IPS DF 19.7 (cell line): ENCODE data around the gene ANXA9.

ENCODE experiments used
- DNase-seq: peaks from one replicate; pipeline ENCODE4 v3.0.0-alpha.2; 2013; ENCODE audit warnings: low read depth, low spot score

Gene ANXA9

DNA sequence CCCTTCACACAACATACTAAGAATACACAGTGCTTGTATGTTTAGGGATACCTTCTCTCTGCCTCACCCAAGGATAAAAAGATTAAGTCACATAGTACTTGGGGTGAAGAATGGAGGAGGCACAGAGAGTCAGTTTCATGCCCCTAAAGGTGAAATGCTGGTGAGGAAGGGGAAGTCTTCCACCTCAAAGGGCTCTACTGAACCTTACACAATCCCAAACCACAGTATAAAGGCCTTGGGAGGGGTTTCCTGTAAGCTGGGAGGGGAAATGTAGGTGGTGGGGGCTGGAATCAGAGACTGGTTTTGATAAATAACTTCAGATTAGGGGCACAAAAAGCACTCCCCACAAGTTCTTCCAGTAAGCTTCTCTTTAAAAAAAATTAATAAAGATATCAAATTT is 21.1 kb downstream of the ANXA9 start:
- no peak for DNase-seq

DNA sequence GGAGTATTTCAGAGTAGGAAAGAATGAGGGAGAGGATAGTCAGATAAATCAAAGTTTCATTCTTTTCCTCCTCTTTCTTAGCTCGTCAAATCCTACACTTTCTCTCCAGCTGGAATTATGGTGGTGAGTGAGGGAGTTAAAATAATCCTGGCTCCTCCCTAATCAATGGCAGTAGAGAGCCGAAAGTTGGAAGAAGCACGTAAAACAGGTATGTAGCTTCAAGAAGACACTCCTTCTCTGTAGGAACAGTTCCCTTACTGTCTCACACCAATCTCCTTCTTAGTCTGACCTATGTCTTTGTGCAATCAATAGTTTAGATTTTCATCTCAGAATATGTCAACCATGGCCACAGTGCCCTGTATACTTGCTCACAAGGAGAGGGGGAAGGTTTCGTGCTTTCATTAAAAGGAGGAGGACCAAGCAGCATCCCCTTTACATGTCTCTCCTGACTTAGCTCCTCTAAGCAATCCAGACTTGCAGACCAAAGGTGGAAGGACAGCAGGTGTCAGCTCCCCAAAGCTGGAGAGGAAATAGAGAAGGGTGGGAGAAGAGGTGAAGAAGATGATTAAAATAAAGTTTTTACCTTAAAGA is 23.7 kb downstream of the ANXA9 start:
- no peak for DNase-seq

DNA sequence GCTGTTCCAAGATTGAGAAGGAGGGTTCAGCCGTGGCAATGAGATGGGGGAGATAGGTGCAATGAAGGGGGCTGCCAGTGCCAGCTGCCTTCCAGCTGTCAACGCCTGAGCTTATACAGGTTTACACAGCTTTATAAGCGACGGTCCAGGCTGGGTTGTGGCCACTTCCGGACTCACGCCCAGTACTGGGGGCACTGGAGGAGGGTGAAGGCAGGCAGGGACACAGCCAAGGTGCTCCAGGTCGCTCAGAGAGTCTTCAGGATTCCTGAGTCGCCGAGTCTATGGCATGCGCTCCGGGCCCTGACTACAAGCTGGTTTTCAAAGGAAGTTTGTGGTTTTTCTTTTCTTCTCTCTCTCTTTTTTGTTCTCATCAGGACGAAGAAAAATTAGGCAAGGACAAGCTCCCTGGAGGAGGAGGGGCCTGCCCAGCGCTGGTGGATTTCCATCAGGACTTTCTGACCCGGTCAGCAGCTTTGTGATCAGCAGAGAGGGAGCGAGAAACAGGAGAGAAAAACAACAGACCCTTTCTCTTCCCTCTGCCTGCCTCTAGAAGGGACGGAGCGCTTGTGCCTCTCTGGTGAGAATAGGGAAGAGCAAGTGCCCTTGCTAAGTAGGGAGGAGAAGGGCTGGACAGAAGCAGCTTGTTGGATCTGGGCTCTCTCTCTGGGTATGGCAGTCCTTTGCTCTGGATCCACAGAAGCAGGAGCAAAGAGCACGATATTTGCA is 24.4 kb downstream of the ANXA9 start, which contains the start of gene MINDY1:
Gene MINDY1, minus strand, starts transcription at position 576 of the 726 bp plus-strand sequence. CDS start 4,285 bp downstream, outside the sequence.
- peak; percentile 68 for DNase-seq

DNA sequence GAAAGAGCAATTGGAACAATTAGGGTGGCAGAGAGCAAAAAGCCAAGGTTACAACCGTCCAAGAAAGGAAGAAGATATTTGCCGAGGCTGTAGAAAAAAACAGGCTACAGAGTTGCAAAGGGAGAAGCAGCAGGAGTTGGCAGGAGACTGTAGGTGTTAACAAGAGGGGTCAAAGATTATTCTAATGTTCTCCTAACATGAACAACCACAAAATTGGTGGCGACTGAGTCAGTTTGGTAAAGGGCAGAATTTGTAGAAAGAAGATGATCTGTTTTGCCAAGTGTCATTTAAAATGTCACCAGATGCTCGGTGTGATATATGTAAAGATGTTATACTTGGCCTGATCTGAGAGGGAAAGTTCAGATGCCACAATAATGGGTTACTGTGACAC is 25.8 kb downstream of the ANXA9 start:
- no peak for DNase-seq

DNA sequence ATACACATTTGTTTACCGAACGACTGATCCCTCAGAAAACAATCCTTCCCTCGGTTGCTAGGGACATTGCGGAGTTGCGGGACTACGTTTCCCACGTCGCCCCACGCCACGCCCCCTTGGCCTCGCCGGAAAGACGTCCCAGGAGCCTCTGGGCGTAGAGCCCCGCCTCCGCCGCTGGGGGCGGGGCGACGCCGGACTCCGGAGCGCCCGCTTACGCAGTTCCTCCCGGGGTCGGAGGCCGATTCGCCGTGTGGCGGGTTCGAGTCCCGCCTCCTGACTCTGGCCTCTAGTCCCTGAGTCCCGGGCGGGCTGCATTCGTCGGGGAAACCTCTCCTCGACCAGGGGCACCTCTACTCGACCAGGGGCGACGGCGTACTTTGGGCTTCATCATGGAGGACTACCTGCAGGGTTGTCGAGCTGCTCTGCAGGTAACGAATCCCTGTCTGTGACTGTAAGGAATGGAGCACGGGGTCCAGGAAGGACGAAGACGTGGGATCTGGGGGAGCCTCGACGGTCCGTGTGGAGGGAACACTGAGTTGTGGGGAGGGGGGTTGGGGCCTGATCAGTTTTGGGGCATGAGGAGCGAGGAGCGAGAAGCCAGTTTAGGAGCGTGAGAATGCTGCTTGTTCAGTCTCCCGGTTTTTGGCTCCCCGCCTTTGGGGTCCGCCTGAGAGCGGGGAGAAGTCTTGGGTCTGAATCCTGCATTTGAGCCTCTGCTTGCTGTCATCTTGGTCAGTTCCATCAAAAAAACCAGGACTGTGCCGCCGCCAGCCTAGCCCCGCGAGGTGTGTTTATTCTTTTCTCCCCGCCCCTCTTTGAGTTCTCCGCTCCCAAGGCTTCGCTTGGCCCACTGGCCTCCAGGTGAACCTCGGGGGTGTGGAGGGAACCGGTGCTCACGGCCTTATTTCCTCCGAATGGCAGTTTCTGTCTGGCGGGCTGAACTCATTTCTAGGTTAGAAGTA is 26.4 kb downstream of the ANXA9 start, which contains the start of gene PRUNE1:
Gene PRUNE1, plus strand, starts transcription at position 206 of the 962 bp plus-strand sequence. Its CDS starts 184 bp downstream, at position 390.
- DNase-seq: peak; percentile 70

DNA sequence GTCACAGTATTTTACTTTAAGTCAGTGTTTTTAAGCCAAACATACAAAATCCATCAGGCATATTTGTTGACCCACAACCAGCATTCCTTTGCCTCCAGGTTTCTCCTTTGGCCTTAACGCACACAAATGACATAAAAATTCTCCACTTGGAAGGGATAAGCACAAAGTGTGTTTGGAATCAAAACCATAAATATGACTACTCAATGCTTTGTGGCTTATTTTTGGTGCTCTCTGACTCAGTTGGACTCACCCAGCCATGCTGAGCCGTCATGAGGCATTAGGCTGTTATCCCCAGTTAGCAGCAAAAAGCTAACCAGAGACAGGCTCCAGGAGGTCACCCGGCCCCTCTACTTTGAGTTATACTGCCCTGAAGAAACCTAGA is 27.1 kb downstream of the ANXA9 start:
- DNase-seq: no peak

DNA sequence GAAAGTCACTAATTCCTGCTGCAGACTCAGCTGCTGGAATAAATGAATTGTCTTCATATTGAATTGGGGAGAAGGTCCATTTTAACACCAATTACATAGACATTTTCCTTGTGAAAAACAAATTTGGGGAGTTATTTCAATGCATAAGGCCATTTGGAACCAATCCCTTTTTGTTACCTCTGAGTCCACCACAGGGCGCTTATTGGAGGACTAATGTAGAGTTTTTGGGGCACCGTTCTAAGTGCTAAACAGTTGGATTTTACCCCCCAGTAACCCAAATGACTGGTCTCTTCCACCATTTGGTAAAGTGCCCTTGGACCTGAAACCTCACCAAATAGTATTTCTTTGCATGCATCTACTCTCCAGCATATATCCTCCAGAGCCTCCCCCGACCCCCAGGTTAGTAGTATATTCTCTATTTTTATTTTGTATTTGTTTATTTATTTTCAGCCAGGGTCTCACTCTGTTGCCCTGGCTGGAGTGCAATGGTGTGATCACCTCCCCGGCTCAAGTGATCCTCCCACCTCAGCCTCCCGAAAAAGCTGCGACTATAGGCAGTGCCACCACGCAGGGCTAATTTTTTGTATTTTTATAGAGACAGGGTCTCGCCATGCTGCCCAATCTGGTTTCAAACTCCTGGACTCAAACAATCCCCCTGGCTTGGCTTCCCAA is 27.7 kb downstream of the ANXA9 start:
- DNase-seq: no peak

DNA sequence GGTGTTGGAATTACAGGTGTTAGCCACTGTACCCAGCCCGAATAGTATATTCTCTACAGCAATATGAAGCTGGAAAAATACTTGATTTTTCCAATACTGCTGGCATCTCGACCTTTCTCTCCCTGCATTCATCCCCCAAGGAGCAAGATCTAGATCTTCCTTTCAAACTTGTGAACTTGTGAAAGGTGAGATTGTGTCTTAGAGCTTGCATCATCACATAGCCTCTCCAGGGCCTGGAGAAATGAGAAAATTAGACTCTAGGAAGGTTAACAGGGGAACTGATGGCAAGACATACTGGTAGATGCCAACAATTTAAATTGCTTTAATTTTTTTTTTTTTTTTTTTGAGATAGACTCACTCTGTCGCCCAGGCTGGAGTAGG is 28.2 kb downstream of the ANXA9 start:
- no peak for DNase-seq

DNA sequence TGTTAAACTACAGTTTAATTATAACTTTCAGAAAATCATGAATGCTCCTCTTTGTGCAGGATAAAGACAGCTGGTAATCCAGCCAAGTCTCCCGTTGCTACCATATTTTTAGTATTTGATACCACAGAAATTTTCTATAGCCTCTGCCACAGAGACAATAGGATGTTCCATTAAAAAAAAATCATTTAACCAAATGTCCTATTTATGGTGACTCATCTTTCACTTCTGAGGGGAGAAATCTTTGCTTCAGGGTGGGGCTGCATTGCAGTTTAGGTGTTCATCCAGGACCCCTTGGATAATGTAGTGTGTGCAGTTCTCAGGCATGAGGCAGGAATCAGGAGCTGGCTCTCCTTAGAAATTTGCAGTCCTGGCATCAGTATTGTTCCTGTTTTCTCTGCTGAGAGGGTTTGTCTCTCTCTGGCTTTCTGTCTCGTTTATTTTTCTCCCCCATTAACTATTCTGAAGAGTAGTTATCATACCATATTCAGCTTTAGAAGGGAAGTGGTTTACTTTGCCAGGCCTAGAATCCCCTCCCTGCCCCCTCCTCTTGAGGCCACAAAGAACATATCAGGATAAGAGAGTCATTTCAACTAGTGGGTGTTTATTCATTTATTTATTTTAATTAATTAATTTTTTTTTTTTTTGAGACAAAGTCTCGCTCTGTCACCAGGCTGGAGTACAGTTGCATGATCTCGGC is 29.2 kb downstream of the ANXA9 start:
- no peak for DNase-seq

DNA sequence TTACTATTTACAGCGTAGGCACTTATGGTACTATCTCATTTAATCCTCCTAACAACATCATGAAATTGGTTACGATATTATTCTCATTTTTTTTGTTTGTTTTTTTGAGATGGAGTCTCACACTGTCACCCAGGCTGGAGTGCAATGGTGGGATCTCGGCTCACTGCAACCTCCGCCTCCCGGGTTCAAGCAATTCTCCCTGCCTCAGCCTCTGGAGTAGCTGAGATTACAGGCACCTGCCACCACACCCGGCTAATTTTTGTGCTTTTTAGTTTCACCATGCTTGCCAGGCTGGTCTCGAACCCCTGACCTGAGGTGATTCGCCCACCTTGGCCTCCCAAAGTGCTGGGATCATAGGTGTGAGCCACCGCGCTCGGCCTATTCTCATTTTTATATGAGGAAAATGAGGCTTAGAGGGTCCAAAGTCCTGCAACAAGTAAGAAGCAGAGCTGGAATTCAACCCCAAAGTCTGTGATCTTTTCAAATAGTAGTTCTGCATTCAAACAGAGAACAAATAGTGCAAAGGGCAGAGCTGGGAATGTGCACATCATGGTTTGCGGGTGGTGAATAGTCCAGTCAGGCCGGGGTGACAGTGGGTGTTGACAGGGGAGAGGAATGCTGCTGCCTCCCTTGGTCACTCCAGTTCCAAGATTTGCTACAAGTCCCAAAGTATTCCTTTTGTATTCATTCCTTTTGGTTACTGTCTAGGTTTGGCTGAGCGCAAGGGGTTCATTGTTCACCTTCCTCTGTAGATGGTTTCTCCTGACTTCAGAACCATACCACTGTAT is 30.8 kb downstream of the ANXA9 start:
- DNase-seq: no peak

DNA sequence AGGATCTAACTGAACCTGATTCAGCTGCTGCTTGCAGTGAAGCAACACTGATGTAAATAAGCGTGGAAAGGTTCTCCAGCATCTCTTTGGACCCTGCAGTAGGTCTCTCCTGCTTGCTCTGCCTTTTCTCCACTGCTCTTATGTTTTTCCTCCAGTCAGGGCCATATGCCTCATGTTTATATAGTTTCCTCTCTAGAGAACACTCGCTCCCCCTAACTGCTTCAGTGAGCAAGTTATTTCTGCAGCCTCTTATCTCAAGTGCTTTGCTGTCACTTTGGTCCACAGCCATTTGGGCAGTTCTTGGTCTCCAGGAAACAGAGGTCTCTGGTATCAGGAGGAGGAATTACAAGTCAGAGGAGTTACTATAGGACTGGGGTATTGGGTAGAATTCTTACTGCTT is 31.4 kb downstream of the ANXA9 start:
- no peak for DNase-seq

DNA sequence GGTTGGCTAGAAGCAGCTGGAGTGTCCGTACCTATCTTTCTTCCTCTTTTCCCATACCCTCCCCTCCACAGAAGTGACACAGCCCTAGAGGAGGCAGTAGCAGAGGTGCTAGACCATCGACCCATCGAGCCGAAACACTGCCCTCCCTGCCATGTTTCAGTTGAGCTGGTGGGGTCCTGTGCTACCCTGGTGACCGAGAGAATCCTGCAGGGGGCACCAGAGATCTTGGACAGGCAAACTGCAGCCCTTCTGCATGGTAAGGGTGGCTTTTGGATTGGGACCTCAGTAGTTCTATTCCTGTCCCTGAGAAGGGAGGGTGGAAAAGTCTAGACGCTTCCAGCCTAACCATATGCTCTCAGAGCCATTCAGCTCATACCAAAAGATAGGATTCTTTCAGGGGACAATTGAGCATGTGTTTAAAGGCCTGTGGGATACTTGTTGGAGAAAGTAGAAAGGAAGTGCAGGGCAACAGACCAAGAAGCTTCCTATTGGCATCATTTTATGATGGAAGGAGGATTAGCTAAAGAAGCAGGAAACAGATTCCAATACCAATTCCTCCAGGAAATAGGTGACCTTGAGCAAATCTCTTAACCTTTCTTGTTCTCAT is 42.6 kb downstream of the ANXA9 start:
- peak; percentile 56 for DNase-seq

DNA sequence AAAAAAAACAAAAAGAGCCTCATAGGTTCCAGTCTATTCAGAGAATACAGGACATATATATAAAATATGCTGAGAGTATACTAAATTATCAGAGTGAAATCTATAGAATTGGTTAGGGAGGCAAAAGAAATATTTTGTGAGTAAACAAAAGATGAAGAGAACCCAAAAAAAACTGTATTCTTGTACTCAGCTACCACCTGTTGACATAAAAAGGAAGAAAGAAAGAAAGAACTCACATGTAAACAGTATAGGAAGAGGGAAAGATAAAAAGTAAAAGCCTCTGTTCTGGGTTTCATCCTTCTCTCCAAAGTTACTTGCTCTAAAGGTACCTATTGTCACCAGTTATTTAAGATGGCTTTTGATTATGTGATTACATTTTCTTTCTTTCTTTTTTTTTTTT is 44.4 kb downstream of the ANXA9 start:
- no peak for DNase-seq

DNA sequence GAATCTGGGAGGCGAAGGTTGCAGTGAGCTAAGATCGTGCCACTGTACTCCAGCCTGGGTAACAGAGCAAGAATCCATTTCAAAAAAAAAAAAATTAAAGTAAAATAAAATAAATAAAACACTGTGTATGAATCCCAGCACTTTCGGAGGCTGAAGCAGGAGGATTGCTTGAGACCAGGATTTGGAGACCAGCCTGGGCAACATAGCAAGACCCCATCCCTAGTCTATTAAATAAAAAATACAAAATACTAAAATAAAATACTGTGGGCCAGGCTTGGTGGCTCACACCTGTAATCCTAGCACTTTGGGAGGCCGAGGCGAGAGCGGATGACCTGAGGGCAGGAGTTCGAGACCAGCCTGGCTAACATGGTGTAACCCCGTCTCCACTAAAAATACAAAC is 50.1 kb downstream of the ANXA9 start:
- DNase-seq: no peak

DNA sequence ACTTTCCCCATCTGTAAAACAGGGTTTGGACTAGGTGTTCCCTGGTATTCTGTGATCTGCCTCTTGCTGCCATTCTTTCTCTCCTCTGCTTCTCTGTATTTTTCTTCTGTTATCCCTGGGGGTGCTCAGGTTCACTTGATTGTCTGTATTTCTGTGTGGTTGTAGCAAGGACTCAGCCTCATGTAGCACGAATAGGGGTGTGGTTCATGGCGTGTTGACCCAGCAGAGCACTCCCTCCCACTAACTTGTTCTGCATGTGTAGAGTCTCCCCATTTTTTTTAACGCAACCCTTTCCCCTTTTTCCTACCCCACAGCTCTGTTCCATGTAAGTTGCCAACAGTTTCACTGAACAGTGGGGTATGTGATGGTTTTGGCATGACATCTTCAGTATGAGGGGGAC is 53.1 kb downstream of the ANXA9 start:
- no peak for DNase-seq

DNA sequence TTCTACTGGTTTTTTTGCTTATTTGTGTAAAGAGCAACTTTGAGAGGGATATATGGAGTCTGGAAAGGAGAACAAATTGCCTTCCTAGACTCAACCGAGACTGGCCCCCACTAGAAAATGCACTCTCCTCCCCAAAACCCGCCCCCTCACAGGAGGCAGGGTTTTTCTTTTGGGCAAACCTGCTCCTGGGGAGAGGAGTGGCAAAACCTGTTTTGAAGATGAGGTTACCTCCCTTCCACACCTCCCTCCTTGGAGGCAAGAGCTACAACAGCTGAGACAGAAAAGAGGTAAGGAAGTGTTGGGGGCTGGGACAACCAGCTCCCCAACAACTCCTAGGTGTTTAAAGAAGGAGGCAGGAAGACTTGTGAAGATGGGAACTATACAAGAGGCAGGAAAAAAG is 54.3 kb downstream of the ANXA9 start, which contains the start of gene BNIPL:
Gene BNIPL, plus strand, starts transcription at position 231 of the 400 bp plus-strand sequence. Its CDS starts 140 bp downstream, at position 371.
- DNase-seq: no peak

DNA sequence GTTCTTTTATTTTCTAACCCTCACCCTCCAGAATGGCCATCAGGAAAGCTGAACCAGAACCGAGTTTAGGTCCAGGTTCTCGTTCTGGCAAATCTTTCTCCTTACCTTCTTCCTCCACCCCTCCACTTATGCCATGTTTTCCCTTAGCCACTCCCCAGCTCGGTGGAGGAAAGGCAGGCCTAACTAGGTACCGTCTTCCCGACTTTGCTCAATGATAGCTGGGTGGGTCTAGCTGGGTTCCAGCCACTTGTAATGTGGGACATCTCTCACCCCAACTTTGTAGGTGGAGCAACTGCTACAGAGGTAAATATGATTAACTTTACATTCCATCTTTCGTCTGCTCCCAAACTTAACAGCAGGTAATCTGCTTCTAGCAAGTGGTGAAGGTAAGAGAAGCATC is 54.9 kb downstream of the ANXA9 start:
- no peak for DNase-seq

DNA sequence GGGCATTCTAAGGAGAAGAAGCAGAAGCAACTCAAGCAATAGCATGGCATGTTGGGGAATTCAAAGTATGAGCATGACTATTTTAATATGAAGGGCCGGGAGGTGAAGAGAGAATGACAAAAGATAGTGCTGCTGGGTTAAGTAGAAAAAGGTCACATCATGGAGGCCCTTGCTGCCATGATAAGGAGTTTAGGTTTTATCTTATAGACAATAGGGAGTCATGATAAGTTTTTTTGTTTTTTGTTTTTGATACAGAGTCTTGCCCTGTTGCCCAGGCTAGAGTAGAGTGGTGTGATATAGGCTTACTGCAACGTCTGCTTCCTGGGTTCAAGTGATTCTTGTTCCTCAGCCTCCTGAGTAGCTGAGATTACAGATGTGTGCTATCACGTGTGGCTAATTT is 57.4 kb downstream of the ANXA9 start:
- DNase-seq: no peak

DNA sequence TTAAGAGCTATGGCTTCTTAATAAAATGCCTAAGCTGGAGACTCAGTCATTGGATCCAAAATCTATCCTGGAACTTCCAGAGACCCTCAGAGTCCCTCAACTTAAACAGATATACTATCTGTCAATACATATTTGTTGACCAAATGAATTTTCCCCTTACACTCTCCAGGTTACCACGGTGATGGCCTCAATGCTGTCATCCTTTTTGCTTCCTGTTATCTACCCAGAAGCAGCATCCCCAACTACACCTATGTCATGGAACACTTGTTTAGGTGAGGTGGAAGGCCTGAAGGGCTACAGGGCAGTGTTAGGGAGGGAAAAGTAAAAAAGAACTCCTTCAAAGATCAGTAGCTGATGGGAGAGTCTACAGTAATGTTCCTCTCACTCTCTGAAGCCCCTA is 61.1 kb downstream of the ANXA9 start:
- DNase-seq: no peak
